Spleen (tissue), 7 donors: ENCODE data around the gene ACER2.

ENCODE experiments used
- POLR2A ChIP-seq, 3 donors: fragments of 450-650 bp; IDR thresholded peaks; one replicate each; pipeline ENCODE4 v1.5.1; 2017; ENCODE audit warnings: antibody characterized with exemption in 3 of 3, mild to moderate bottlenecking in 1 of 3
- TF ChIP-seq, protein P1 (sequence below), 11 experiments: fragments of 200-600 bp in 7 of 11; fragments of 450-650 bp in 4 of 11; sonication (generic) in 4 of 11; IDR thresholded peaks in 8 of 11; conservative IDR thresholded peaks in 3 of 11; 1 replicate in 7 of 11; 2 replicates in 4 of 11; pipeline versions ENCODE4 v1.4.0 to v1.8.0; 2016 to 2021; ENCODE audit warnings: antibody characterized with exemption in 11 of 11, inconsistent platforms in 4 of 11, mild to moderate bottlenecking in 1 of 11
- donor health status: DM: no; HTN: no; CAD: no; lungs with moderate emphysema.
- donor health status: DM: no; HTN: no; CAD: no.
- donor health status: DM: no; HTN: no; CAD: no.

GRCh38 chr9:19480345-19480744, 71.5 kb downstream of the ACER2 start:
- no peak for TF ChIP-seq POLR2A (IDR thresholded peaks at IDR 0.05)
- TF ChIP-seq, protein P1, sequence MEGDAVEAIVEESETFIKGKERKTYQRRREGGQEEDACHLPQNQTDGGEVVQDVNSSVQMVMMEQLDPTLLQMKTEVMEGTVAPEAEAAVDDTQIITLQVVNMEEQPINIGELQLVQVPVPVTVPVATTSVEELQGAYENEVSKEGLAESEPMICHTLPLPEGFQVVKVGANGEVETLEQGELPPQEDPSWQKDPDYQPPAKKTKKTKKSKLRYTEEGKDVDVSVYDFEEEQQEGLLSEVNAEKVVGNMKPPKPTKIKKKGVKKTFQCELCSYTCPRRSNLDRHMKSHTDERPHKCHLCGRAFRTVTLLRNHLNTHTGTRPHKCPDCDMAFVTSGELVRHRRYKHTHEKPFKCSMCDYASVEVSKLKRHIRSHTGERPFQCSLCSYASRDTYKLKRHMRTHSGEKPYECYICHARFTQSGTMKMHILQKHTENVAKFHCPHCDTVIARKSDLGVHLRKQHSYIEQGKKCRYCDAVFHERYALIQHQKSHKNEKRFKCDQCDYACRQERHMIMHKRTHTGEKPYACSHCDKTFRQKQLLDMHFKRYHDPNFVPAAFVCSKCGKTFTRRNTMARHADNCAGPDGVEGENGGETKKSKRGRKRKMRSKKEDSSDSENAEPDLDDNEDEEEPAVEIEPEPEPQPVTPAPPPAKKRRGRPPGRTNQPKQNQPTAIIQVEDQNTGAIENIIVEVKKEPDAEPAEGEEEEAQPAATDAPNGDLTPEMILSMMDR (IDR thresholded peaks at IDR 0.05 in 8 of 11, conservative IDR thresholded peaks at IDR 0.05 in 3 of 11), result no peak
